Stomach (tissue), 9 donors: ENCODE results near the gene TPX2. TPM values are rescaled to one million over a fixed set of nuclear protein-coding genes. Genes with fewer than 3 reads are reported as not detected.

Source experiments
- DNase-seq, 2 donors: peaks; one replicate each; pipeline versions ENCODE4 v3.0.0 to v3.0.0-alpha.2; 2013 to 2019
- H3K27ac ChIP-seq, 5 donors: fragments of 200-600 bp in 4 of 5; sonication (generic) in 4 of 5; one replicate each; pipeline ENCODE4 v1.5.1; 2013 to 2019; ENCODE audit warnings: mild to moderate bottlenecking in 1 of 5, moderate library complexity in 1 of 5
- H3K27me3 ChIP-seq, 3 donors: fragments of 200-600 bp; sonication (generic); one replicate each; pipeline ENCODE4 v1.5.1; 2017 to 2019; ENCODE audit warnings: mixed run types in 1 of 3
- H3K36me3 ChIP-seq, 4 donors: fragments of 200-600 bp; sonication (generic); 1 replicate in 3 of 4; 2 replicates in 1 of 4; pipeline ENCODE4 v1.5.1; 2016 to 2019
- H3K4me1 ChIP-seq, 4 donors: fragments of 200-600 bp; sonication (generic); one replicate each; pipeline ENCODE4 v1.5.1; 2016 to 2019
- H3K4me3 ChIP-seq, 4 donors: fragments of 200-600 bp; sonication (generic) in 3 of 4; one replicate each; pipeline ENCODE4 v1.5.1; 2016 to 2019; ENCODE audit warnings: mild to moderate bottlenecking in 1 of 4
- H3K9me3 ChIP-seq, 4 donors: fragments of 200-600 bp; sonication (generic); one replicate each; pipeline ENCODE4 v1.5.1; 2016 to 2019
- CTCF ChIP-seq, 7 experiments: fragments of 450-650 bp in 4 of 7; fragments of 200-600 bp in 3 of 7; sonication (generic) in 3 of 7; IDR thresholded peaks; one replicate each; pipeline ENCODE4 v1.5.1; 2016 to 2019; ENCODE audit warnings: antibody characterized with exemption in 7 of 7, control low read depth in 2 of 7, mild to moderate bottlenecking in 1 of 7
- EP300 ChIP-seq: sonication (generic); formaldehyde crosslinking; IDR thresholded peaks from one replicate; pipeline ENCODE4 v1.6.1; 2017; ENCODE audit warnings: antibody characterized with exemption
- POLR2A ChIP-seq, 4 donors: fragments of 450-650 bp; IDR thresholded peaks; one replicate each; pipeline ENCODE4 v1.6.1; 2016; ENCODE audit warnings: antibody characterized with exemption in 4 of 4, control low read depth in 2 of 4, mild to moderate bottlenecking in 1 of 4, moderate library complexity in 1 of 4
- POLR2AphosphoS5 ChIP-seq, 3 donors: sonication (generic); formaldehyde crosslinking; IDR thresholded peaks; one replicate each; pipeline ENCODE4 v1.6.1; 2016; ENCODE audit warnings: antibody characterized with exemption in 3 of 3
- WGBS, 5 donors: extraction: QIAGEN DNeasy Blood & Tissue Kit in 3 of 5; methylation state at CpG; one replicate each; pipeline versions ENCODE4 v1.1.5 to v1.1.7; 2013 to 2018; 5-methylcytosine and 5-hydroxymethylcytosine counted together
- intact Hi-C: fragments of 100-400 bp; cut with DNase I; formaldehyde crosslinking; loops from one replicate; pipeline ENCODE4 v1.15.1; 2023; ENCODE audit warnings: low total_unique reads
- polyA plus RNA-seq, 3 donors: library from polyadenylated mRNA; stranded (reverse); fragments of 200-250 nt; gene quantifications; one replicate each; pipeline ENCODE4 v1.2.3, GENCODE V29; 2013
- total RNA-seq, 5 donors: library from RNA; depleted of rRNA; stranded (reverse); fragments of >200 nt; gene quantifications; one replicate each; pipeline versions ENCODE4 v1.1.0 to v1.2.3, GENCODE V29; 2014 to 2016
- donor health status: healthy with polysubstance abuse.
- donor health status: Bipolar disorder and iron deficiency.
- donor health status: healthy.

The TPX2 gene
- total and polyA plus RNA-seq, 8 donors, result 1.7 to 11.4 (median 6.7) TPM

GRCh38 chr20:31831771-31832306 is 92.7 kb downstream of the TPX2 start:
- 82 to 88% (median 85%) methylated on average over 11 to 17 of the region's 17 CpGs for WGBS, 5 donors
- H3K4me1 ChIP-seq, result peaks cover 10 to 22% (median 12%) of the 10 kb centered on the region in 4 donors
- no peak for DNase-seq
- H3K4me3 ChIP-seq, result no peak overlapping the region
- no peak overlapping the region for H3K27ac ChIP-seq
- no peaks in the 10 kb centered on the region for H3K9me3 ChIP-seq
- TF ChIP-seq POLR2A (IDR thresholded peaks at IDR 0.05) (no peak), EP300 (no peak), POLR2AphosphoS5 (IDR thresholded peaks at IDR 0.05) (no peak), CTCF (IDR thresholded peaks at IDR 0.05) (no peak)
- no peaks in the 10 kb centered on the region for H3K36me3 ChIP-seq
- intact Hi-C loops, result no loop called here
- peaks cover 0 to 20% (median 0%) of the 10 kb centered on the region in 3 donors for H3K27me3 ChIP-seq

GRCh38 chr20:31833130-31833930 is 94.2 kb downstream of the TPX2 start:
- peak in 5 of 7 experiments; percentile 19 to 78 (median 64) for TF ChIP-seq CTCF (IDR thresholded peaks at IDR 0.05)
- TF ChIP-seq POLR2A (IDR thresholded peaks at IDR 0.05), result no peak
- TF ChIP-seq EP300, result no peak
- Histone ChIP-seq H3K27me3 (peaks cover 0 to 20% (median 0%) of the 10 kb centered on the region in 3 donors), H3K9me3 (no peaks in the 10 kb centered on the region), H3K4me1 (peaks cover 10 to 28% (median 17%) of the 10 kb centered on the region in 4 donors), H3K4me3 (no peak overlapping the region), H3K36me3 (no peaks in the 10 kb centered on the region), H3K27ac (no peak overlapping the region)
- DNase-seq, result peak; percentile 66 to 81
- 44 to 70% (median 59%) methylated on average over 7 to 14 of the region's 14 CpGs for WGBS, 5 donors
- intact Hi-C loops, result no loop called here

- H3K4me1 ChIP-seq, result peaks cover 10 to 35% (median 17%) of the 10 kb centered on the region in 4 donors
- intact Hi-C loops, result no loop called here
Observed at GRCh38 chr20:31833931-31834521, 94.9 kb downstream of the TPX2 start.

More at GRCh38 chr20:31833931-31834521, 94.9 kb downstream of the TPX2 start:
- peaks cover 0 to 20% (median 0%) of the 10 kb centered on the region in 3 donors for H3K27me3 ChIP-seq
- no peak overlapping the region for H3K27ac ChIP-seq
- no peak for DNase-seq
- 50 to 66% (median 57%) methylated on average over 1 to 20 of the region's 20 CpGs for WGBS, 5 donors
- no peak overlapping the region for H3K4me3 ChIP-seq
- no peaks in the 10 kb centered on the region for H3K36me3 ChIP-seq
- TF ChIP-seq EP300 (no peak), POLR2A (IDR thresholded peaks at IDR 0.05) (no peak), CTCF (IDR thresholded peaks at IDR 0.05) (no peak), POLR2AphosphoS5 (IDR thresholded peaks at IDR 0.05) (no peak)
- no peaks in the 10 kb centered on the region for H3K9me3 ChIP-seq
